Left ventricle myocardium superior (tissue), 1 donor: ENCODE data around the gene FGG. TPM values are rescaled to one million over a fixed set of nuclear protein-coding genes. Genes with fewer than 3 reads are reported as not detected.
"Not testable (repeated sequence)": the region's sequence is repeated elsewhere in the genome, so short reads cannot be mapped to it uniquely, and the experiment has no call there.

Source experiments
- ATAC-seq: fragments of 200-7000 bp; cut with Tn5 transposase; one replicate; pipeline ENCODE4 v1.9.1; 2020; ENCODE audit warnings: mild to moderate bottlenecking, moderate library complexity
- DNase-seq: peaks from one replicate; pipeline ENCODE4 v3.0.0-alpha.2; 2020
- intact Hi-C: fragments of 100-400 bp; cut with micrococcal nuclease; formaldehyde crosslinking; loops from one replicate; pipeline ENCODE4 v1.11.0; 2022
- total RNA-seq: library from RNA; stranded (reverse); fragmentation: NEBNext Ultra II Directional; extraction: Animal tissue kit (Norgen Biotek cat#: 25700); gene quantifications from one replicate; pipeline ENCODE4 v1.2.1, GENCODE V29; 2021
- donor health status: DM: no; HTN: yes; CAD: no; lungs with severe emphysema.

Gene FGG
- total RNA-seq, 1 donor from 2014 or later = not detected

DNA sequence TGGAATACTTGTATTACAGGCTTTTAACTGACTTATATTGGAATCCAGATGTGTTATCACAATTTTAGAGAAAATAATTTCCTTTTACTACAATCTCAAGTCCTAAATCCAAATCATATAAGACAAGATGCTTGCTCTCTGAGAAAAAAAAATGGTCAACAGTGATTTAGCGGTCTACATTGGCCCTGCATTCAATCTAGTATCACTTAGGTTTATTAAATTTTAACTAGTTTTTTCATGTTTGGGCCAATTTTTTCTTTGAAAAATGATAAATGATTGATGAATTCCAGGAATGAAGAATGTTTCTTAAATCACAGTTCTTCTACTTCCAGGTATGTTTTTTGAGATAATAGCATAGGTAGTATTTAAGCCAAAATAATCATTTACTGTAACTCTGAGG, 2.8 kb upstream of the FGG start:
- ATAC-seq (no peak), DNase-seq (no peak)
- intact Hi-C loops = no loop called here

GRCh38 chr4:154614306-154614705, 1.9 kb upstream of the FGG start:
- ATAC-seq (no peak), DNase-seq (no peak)
- intact Hi-C loops = no loop called here

DNA sequence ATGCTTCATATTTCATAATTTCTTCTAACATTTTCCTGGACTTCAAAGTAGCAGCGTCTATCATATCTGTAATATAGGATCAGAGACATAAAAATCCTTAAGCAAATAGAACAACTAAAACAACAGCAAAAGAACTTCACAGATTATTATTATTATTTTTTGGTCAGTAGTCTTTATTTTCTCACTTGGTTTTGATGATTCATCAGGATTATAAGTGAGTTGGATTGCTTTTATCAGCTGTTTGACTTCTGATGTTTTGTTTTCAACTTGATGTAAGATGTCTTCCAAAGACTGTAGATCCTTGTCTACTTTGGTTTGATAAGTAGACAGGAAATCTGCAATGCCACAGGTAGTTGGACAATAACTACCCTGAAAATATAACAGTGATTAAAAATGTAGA, 623 bp downstream of the FGG start:
- ATAC-seq = no peak
- no peak for DNase-seq
- intact Hi-C loops = no loop called here

- ATAC-seq = no peak
- DNase-seq = no peak
- intact Hi-C loops = no loop called here
Observed at GRCh38 chr4:154610582-154610981, 1.9 kb downstream of the FGG start.

GRCh38 chr4:154609532-154609931, 2.9 kb downstream of the FGG start:
- DNase-seq = no peak
- no peak for ATAC-seq
- intact Hi-C loops = no loop called here

GRCh38 chr4:154608361-154609252, 3.8 kb downstream of the FGG start:
- DNase-seq (no peak), ATAC-seq (no peak)
- intact Hi-C loops = no loop called here

GRCh38 chr4:154606728-154607723, 5.4 kb downstream of the FGG start:
- ATAC-seq (no peak), DNase-seq (no peak)
- intact Hi-C loops = no loop called here

DNA sequence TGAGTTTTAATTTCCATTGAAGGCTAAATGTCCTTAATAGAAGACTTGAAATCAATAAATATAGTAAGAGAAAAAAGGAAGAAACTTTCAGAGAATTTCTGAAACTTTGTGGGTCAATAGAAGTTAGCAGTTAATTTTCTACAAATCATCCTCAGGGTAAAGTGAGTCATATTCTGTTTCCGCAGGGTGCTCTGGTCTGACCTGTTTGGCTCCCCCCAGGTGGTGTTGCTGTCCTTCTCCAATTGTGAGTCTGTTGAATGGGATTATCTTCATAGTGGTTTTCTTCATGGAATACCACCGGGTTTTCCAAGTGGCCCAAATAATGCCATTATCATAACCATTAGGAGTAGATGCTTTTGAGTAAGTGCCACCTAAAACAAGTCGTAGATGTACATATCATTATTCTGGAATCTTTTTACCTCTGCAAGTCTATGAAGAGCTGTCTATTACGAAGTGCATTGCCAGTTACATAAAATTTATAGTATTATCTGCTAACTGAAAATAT, 7.7 kb downstream of the FGG start:
- DNase-seq = no peak
- no peak for ATAC-seq
- intact Hi-C loops = no loop called here

DNA sequence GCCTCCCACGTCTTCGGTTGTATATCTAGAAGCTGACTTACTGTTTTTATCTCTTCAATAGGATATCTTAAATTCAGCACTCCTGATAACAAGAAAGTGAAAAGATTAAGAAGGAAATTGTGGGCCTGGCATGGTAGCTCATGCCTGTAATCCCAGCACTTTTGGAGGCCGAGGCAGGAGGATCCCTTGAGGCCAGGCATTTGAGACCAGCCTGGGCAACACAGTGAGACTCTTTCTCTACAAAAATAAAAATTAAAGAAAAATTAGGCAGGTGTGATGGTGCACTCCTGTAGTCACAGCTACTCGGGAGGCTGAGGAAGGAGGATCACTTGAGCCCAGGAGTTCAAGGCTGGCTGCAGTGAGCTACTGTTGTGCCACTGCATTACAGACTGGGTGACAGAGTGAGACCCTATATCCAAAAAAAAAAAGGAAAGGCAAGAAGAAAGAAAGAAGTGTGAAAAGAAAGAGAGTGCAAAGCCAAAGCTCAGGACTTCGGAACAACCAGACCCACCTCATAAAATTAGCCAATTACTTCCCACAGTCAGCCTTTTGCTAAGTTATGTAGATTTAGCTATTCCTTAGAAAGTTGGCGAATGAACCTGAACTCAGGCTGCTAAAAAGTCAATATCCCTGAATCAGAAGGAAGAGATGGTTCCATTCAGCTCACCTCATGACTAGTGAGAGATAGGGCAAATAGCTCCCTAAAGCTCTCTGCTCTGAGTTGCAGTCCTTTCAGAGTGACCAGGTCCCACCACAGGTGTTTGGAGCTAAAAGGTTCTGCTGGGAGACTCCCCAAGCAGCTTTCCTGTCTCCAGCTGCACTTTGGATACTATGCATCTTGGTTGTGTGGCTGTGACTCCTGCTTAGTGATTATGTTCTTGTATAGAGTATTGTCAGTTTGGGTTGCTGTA, 9.2 kb downstream of the FGG start:
- DNase-seq = no peak
- intact Hi-C loops = no loop called here
- ATAC-seq = no peak

DNA sequence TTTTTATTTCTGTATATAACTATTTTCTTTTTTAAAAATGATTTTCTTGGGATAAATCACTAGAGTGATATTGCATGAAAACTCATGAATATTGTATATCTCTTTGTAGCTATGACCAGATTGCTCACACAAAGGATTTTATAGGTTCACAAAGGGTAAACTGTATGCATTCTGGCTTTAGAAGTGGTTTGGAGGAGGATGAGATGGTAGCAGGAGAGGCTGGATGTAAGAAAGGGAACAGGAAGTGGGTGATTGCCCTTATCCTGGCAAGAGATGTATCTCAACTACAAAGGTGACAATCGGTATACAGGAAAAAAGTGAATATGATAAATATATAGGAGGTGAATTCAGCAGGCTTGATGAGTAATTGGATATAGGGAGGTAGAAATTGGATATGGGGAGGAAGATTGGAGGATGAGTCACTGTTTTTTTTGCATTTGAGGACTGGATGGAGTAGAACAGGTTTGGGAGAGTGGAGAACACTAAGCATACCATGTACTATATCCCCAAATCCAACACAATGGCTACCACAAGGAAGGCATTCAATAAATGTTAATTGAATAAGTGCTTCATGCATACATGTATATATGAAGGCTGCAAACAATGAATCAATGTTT, 9.9 kb downstream of the FGG start:
- DNase-seq (no peak), ATAC-seq (no peak)
- intact Hi-C loops = no loop called here

GRCh38 chr4:154597798-154598774, 14.4 kb downstream of the FGG start:
- intact Hi-C loops = no loop called here
- no peak for ATAC-seq
- DNase-seq = no peak

- ATAC-seq, DNase-seq, intact Hi-C loops: not testable (repeated sequence)
Observed at GRCh38 chr4:154597281-154597680, 15.2 kb downstream of the FGG start.

GRCh38 chr4:154595807-154596206, 16.6 kb downstream of the FGG start:
- no peak for DNase-seq
- no peak for ATAC-seq
- intact Hi-C loops = no loop called here

- DNase-seq, ATAC-seq, intact Hi-C loops: not testable (repeated sequence)
Observed at GRCh38 chr4:154594343-154594742, 18.1 kb downstream of the FGG start.

- ATAC-seq = no peak
Observed at GRCh38 chr4:154593868-154594267, 18.6 kb downstream of the FGG start.

DNA sequence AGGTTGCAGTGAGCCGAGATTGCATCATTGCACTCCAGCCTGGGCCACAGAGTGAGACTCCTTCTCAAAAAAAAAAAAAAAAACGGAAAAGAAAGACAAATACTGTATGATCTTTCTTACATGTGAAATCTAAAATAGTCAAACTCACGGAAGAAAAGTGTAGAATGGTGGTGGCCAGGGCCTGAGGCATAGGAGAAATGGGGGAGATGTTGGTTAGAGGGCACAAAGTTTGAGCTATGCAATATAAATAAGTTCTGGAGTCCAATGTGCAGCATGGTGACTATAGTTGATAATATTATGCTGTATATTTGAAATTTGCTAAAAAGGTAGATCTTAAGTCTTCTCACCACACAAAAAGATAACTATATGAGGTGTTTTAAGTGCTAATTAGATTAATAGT, 20.6 kb downstream of the FGG start:
- no peak for DNase-seq
- intact Hi-C loops = no loop called here
- ATAC-seq = no peak

More at GRCh38 chr4:154593868-154594267, 18.6 kb downstream of the FGG start:
- no peak for DNase-seq
- intact Hi-C loops = no loop called here

DNA sequence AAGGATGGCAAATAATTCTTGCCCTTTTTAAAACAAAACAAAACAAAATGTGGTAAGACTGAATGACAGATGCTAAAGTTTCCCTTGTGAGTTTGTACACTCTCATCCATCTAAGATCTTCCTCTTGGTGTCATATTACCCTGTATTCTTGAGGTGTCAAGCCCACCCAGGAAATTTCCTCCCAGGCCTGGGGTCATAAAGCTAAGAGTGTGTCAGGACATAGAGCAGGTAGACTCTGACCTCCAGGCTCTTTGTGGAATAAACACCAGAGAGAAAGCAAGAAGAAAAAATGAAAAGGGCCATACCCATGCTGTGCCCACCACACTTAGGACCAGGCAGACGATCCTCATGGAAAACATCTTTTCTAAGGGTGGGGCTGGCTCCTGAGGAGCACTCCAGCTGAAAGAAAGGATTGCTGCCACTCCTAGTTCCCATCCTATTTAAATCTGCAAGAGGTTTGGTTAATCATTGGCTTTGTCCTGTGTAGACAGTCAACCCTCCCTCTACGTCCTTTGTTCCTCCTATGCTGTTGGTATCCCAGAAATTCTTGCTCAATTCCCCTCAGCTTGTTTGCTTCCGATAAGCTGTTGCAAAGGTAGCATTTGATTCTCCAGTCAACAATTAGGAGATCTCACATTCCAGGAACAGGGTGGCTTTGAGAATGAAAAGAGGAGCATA, 22.0 kb downstream of the FGG start, which contains the start of gene FGA:
Gene FGA, minus strand, starts transcription at position 414 of the 678 bp plus-strand sequence. Its CDS starts 55 bp downstream, at position 359.
- ATAC-seq (no peak), DNase-seq (no peak)
- intact Hi-C loops = no loop called here
